H1 (cell line): ENCODE measurements around the gene HMGXB3. TPM values are rescaled to one million over a fixed set of nuclear protein-coding genes. Genes with fewer than 3 reads are reported as not detected.

Experiments used
- CTCF ChIA-PET: fragments of 300-600 bp; sonication (Branson Sonifier 250); formaldehyde crosslinking; loops from one replicate; lab custom pipeline; 2021; ENCODE audit not compliant: partially characterized antibody; lab: Charles Lee
- POLR2A ChIA-PET: fragments of 300-600 bp; sonication (Branson Sonifier 250); formaldehyde crosslinking; loops from one replicate; lab custom pipeline; 2021; ENCODE audit warnings: inconsistent platforms; ENCODE audit not compliant: partially characterized antibody; lab: Charles Lee
- DNase-seq, 2 experiments: peaks; one replicate each; pipeline versions ENCODE4 v3.0.0 to v3.0.0-alpha.2; 2010 to 2022; ENCODE audit warnings: low spot score in 2 of 2, low read depth in 1 of 2, mixed read lengths in 1 of 2
- FAIRE-seq: peaks from 2 replicates; lab custom pipeline; 2011; peaks lifted over from hg19 to GRCh38; lab: Jason Lieb, UNC
- H2AFZ ChIP-seq: 2 replicates; pipeline ENCODE4 v1.8.1; 2012; ENCODE audit warnings: low read length, inconsistent platforms
- H2AK5ac ChIP-seq: 2 replicates; pipeline ENCODE4 v1.6.1; 2013; ENCODE audit warnings: low read depth, low read length
- H2BK120ac ChIP-seq: replicated peaks from 2 replicates; pipeline ENCODE3; 2013; ENCODE audit warnings: low read depth, low read length, inconsistent platforms
- H2BK12ac ChIP-seq: 2 replicates; pipeline ENCODE4 v1.6.1; 2013; ENCODE audit warnings: low read depth, low read length
- H2BK15ac ChIP-seq: 2 replicates; pipeline ENCODE4 v1.6.1; 2013; ENCODE audit warnings: low read length
- H2BK20ac ChIP-seq: 2 replicates; pipeline ENCODE4 v1.6.1; 2013; ENCODE audit warnings: low read length
- H2BK5ac ChIP-seq: 2 replicates; pipeline ENCODE4 v1.6.1; 2013; ENCODE audit warnings: low read depth, low read length
- H3K14ac ChIP-seq: 2 replicates; pipeline ENCODE4 v1.6.1; 2013; ENCODE audit warnings: inconsistent platforms; ENCODE audit not compliant: insufficient read length
- H3K18ac ChIP-seq: 2 replicates; pipeline ENCODE4 v1.6.1; 2013; ENCODE audit warnings: low read length; ENCODE audit errors: extremely low read depth
- H3K23ac ChIP-seq: 2 replicates; pipeline ENCODE4 v1.6.1; 2013; ENCODE audit warnings: inconsistent platforms; ENCODE audit not compliant: insufficient read length
- H3K23me2 ChIP-seq: 2 replicates; pipeline ENCODE4 v1.6.1; 2013; ENCODE audit warnings: low read depth, low read length
- H3K27ac ChIP-seq: 2 replicates; pipeline ENCODE4 v1.6.1; 2011; ENCODE audit warnings: low read depth, low read length, inconsistent platforms
- H3K27me3 ChIP-seq, 4 experiments: replicated peaks in 1 of 4; 1 replicate in 1 of 4; 2 replicates in 3 of 4; pipeline versions ENCODE4 v1.6.1 to v1.8.1; 2011 to 2013; ENCODE audit warnings: low read length in 3 of 4, mild to moderate bottlenecking in 3 of 4, inconsistent platforms in 2 of 4, mixed read lengths in 2 of 4, moderate library complexity in 1 of 4; ENCODE audit not compliant: control insufficient read depth in 3 of 4, insufficient read depth in 3 of 4; ENCODE audit errors: extremely low read depth in 1 of 4
- H3K36me3 ChIP-seq, 4 experiments: 2 replicates each; pipeline versions ENCODE4 v1.6.1 to v1.8.1; 2011 to 2013; ENCODE audit warnings: mild to moderate bottlenecking in 4 of 4, low read length in 3 of 4, moderate library complexity in 2 of 4, control low read depth in 1 of 4, inconsistent platforms in 1 of 4; ENCODE audit not compliant: insufficient read depth in 4 of 4, control insufficient read depth in 2 of 4
- H3K4ac ChIP-seq: replicated peaks from 2 replicates; pipeline ENCODE3; 2013; ENCODE audit warnings: low read length, low read depth, mixed read lengths, inconsistent platforms; ENCODE audit not compliant: insufficient read length
- H3K4me1 ChIP-seq, 4 experiments: replicated peaks in 1 of 4; 1 replicate in 1 of 4; 2 replicates in 3 of 4; pipeline versions ENCODE4 v1.6.1 to v1.8.1; 2011 to 2013; ENCODE audit warnings: low read length in 3 of 4, inconsistent platforms in 2 of 4, mixed read lengths in 1 of 4; ENCODE audit not compliant: insufficient read depth in 4 of 4, control insufficient read depth in 3 of 4
- H3K4me2 ChIP-seq, 2 experiments: 2 replicates each; pipeline versions ENCODE4 v1.6.1 to v1.8.1; 2011 to 2013; ENCODE audit warnings: low read depth in 2 of 2, low read length in 2 of 2, control low read depth in 1 of 2, inconsistent platforms in 1 of 2, mild to moderate bottlenecking in 1 of 2; ENCODE audit not compliant: insufficient read depth in 1 of 2
- H3K4me3 ChIP-seq, 4 experiments: fragments of 200-600, 300-600 bp in 1 of 4; sonication (generic), shearing (Covaris generic), sonication (Bioruptor Twin) in 1 of 4; 2 replicates each; pipeline versions ENCODE4 v1.5.1 to v1.8.1; 2011 to 2016; ENCODE audit warnings: low read length in 4 of 4, low read depth in 3 of 4, control low read depth in 2 of 4, inconsistent platforms in 2 of 4, mild to moderate bottlenecking in 2 of 4, mixed read lengths in 1 of 4, moderate library complexity in 1 of 4; ENCODE audit not compliant: insufficient read depth in 2 of 4; ENCODE audit errors: extremely low read depth in 1 of 4
- H3K56ac ChIP-seq: replicated peaks from 2 replicates; pipeline ENCODE3; 2013; ENCODE audit warnings: low read depth, mild to moderate bottlenecking, mixed read lengths, low read length, inconsistent platforms; ENCODE audit not compliant: insufficient read length
- H3K79me1 ChIP-seq: 2 replicates; pipeline ENCODE4 v1.6.1; 2013; ENCODE audit warnings: low read depth, low read length, control low read depth
- H3K79me2 ChIP-seq, 2 experiments: 2 replicates each; pipeline versions ENCODE4 v1.6.1 to v1.8.1; 2012 to 2013; ENCODE audit warnings: low read length in 2 of 2, mild to moderate bottlenecking in 2 of 2, inconsistent platforms in 1 of 2; ENCODE audit not compliant: insufficient read depth in 2 of 2, control insufficient read depth in 1 of 2
- H3K9ac ChIP-seq, 4 experiments: replicated peaks in 1 of 4; 1 replicate in 1 of 4; 2 replicates in 3 of 4; pipeline versions ENCODE4 v1.6.1 to v1.8.1; 2011 to 2013; ENCODE audit warnings: low read depth in 3 of 4, low read length in 3 of 4, control low read depth in 2 of 4, mild to moderate bottlenecking in 2 of 4, moderate library complexity in 2 of 4, inconsistent platforms in 1 of 4; ENCODE audit errors: extremely low read depth in 1 of 4
- H3K9me3 ChIP-seq, 2 experiments: 2 replicates each; pipeline versions ENCODE4 v1.6.1 to v1.8.1; 2012 to 2013; ENCODE audit warnings: mild to moderate bottlenecking in 2 of 2, moderate library complexity in 2 of 2, control low read depth in 1 of 2, inconsistent platforms in 1 of 2, low read depth in 1 of 2, low read length in 1 of 2, mixed read lengths in 1 of 2; ENCODE audit not compliant: insufficient read depth in 2 of 2
- H4K20me1 ChIP-seq, 2 experiments: replicated peaks in 1 of 2; 2 replicates each; pipeline versions ENCODE3 to v1.8.1; 2011 to 2013; ENCODE audit warnings: inconsistent platforms in 2 of 2, low read length in 2 of 2, mild to moderate bottlenecking in 1 of 2; ENCODE audit not compliant: insufficient read depth in 2 of 2, control insufficient read depth in 1 of 2
- H4K5ac ChIP-seq: 2 replicates; pipeline ENCODE4 v1.6.1; 2013; ENCODE audit warnings: low read length, low read depth, mixed read lengths, inconsistent platforms; ENCODE audit not compliant: insufficient read length
- H4K8ac ChIP-seq: 2 replicates; pipeline ENCODE4 v1.8.0; 2013; ENCODE audit warnings: mild to moderate bottlenecking, moderate library complexity, low read length, inconsistent platforms; ENCODE audit not compliant: insufficient read depth; ENCODE audit errors: extremely low read depth
- H4K91ac ChIP-seq: replicated peaks from 2 replicates; pipeline ENCODE3; 2013; ENCODE audit warnings: low read length, mixed read lengths, inconsistent platforms; ENCODE audit not compliant: insufficient read length
- ASH2L ChIP-seq: fragments of 200-600, 300-600 bp; sonication (generic); IDR thresholded peaks from one replicate; pipeline ENCODE4 v1.7.1; 2017; ENCODE audit warnings: low read length
- BCL11A ChIP-seq, 2 experiments: IDR thresholded peaks; one replicate each; pipeline ENCODE4 v1.6.1; 2011; ENCODE audit warnings: low read depth in 2 of 2, low read length in 2 of 2, mild to moderate bottlenecking in 2 of 2
- CBX8 ChIP-seq: fragments of 300-800, 300-1000 bp; sonication (generic); IDR thresholded peaks from 2 replicates; pipeline ENCODE4 v1.7.1; 2016; ENCODE audit warnings: low read depth, low read length, borderline replicate concordance
- EGR1 ChIP-seq: IDR thresholded peaks from 2 replicates; pipeline ENCODE4 v1.6.1; 2011; ENCODE audit warnings: low read depth, low read length, borderline replicate concordance
- TAF7 ChIP-seq: optimal IDR thresholded peaks from 2 replicates; pipeline ENCODE3; 2011; ENCODE audit warnings: low read depth, mild to moderate bottlenecking, inconsistent platforms, low read length, moderate library complexity, borderline replicate concordance
- whole genome bisulfite sequencing, 2 experiments: shearing (Covaris generic) in 1 of 2; methylation state at CpG; one replicate each; pipeline versions ENCODE4 v1.1.6 to v1.1.7; 2013 to 2015; ENCODE audit warnings: low lambda C conversion rate in 2 of 2, mixed read lengths in 2 of 2, inconsistent platforms in 1 of 2, low coverage in 1 of 2, missing lambda C conversion rate in 1 of 2; ENCODE audit not compliant: insufficient replicate concordance in 2 of 2, insufficient coverage in 1 of 2, insufficient read length in 1 of 2; ENCODE audit errors: extremely low coverage in 1 of 2, missing lambda C conversion rate in 1 of 2; 5-methylcytosine and 5-hydroxymethylcytosine counted together
- polyA plus RNA-seq, 7 experiments: library from polyadenylated mRNA; depleted of rRNA in 3 of 7; stranded (reverse) in 5 of 7; unstranded in 2 of 7; fragments of >200 nt in 5 of 7; fragments of 200-250 nt in 2 of 7; gene quantifications; 1 replicate in 5 of 7; 2 replicates in 1 of 7; 4 replicates in 1 of 7; pipeline versions ENCODE4 v1.2.1 to v1.2.3, GENCODE V29; 2011 to 2013; ENCODE audit warnings: missing spikeins in 2 of 7, mixed read lengths in 2 of 7
- total RNA-seq: library from RNA; stranded (reverse); fragmentation: NEBNext Ultra II Directional; extraction: Animal tissue kit (Norgen Biotek cat#: 25700); gene quantifications from 2 replicates; pipeline ENCODE4 v1.2.1, GENCODE V29; 2021

HMGXB3 gene
- total and polyA plus RNA-seq, 2 of the 8 experiments (the other 6 are each of a cell fraction or from before 2014, with no cell fraction given) = 26.8 to 28.0 TPM

- POLR2A ChIA-PET = interaction anchor here (1.5 kb wide), 1 partner anchor 8 kb away, joined by 6 read pairs; no protein-coding TSS in a partner anchor
- no peak for DNase-seq
- H3K14ac ChIP-seq = no peak overlapping the region
These were observed 52.6 kb downstream of the HMGXB3 start for GRCh38 chr5:150052956-150053712.

More at GRCh38 chr5:150052956-150053712, 52.6 kb downstream of the HMGXB3 start:
- no peak overlapping the region for H3K9ac ChIP-seq
- no peak overlapping the region for H3K27ac ChIP-seq
- H2BK120ac ChIP-seq = no peak overlapping the region
- H2AK5ac ChIP-seq = no peak overlapping the region
- H3K79me1 ChIP-seq = no peaks in the 10 kb centered on the region
- no peaks in the 10 kb centered on the region for H3K23me2 ChIP-seq
- H3K36me3 ChIP-seq = peaks cover 23 to 50% (median 44%) of the 10 kb centered on the region in 4 experiments; a peak in 7 of 8 replicates
- TF ChIP-seq TAF7 (no peak), CBX8 (no peak), BCL11A (IDR thresholded peaks at IDR 0.05; ENCODE audit: low read depth in 2 of 2, low read length in 2 of 2) (no peak), ASH2L (no peak), EGR1 (no peak)
- H3K4ac ChIP-seq = no peak overlapping the region
- no peak overlapping the region for H2BK15ac ChIP-seq
- FAIRE-seq = no peak
- H4K5ac ChIP-seq = no peak overlapping the region
- 89% methylated on average over 9 of the region's 9 CpGs; no CpG with 5 or more reads in 1 of the 2 experiments for WGBS, 2 experiments
- no peak overlapping the region for H3K18ac ChIP-seq
- no peak overlapping the region for H3K4me3 ChIP-seq
- H3K56ac ChIP-seq = no peak overlapping the region
- H3K4me2 ChIP-seq = no peak overlapping the region
- H3K4me1 ChIP-seq = peaks cover 0 to 6% (median 1%) of the 10 kb centered on the region in 4 experiments; a peak in 3 of 7 replicates
- H3K23ac ChIP-seq = no peak overlapping the region
- H2BK5ac ChIP-seq = no peak overlapping the region
- H4K20me1 ChIP-seq = peaks cover 0 to 9% of the 10 kb centered on the region in 2 experiments
- no peaks in the 10 kb centered on the region for H3K9me3 ChIP-seq
- H4K91ac ChIP-seq = no peak overlapping the region
- H2BK12ac ChIP-seq = no peak overlapping the region
- CTCF ChIA-PET = interaction anchor here (1.2 to 1.3 kb wide), 3 partner anchors 62 to 165 kb away, joined by 4 read pairs; no protein-coding TSS in a partner anchor
- no peak overlapping the region for H2AFZ ChIP-seq
- no peaks in the 10 kb centered on the region; a peak in 2 of 7 replicates for H3K27me3 ChIP-seq
- no peaks in the 10 kb centered on the region for H3K79me2 ChIP-seq
- no peak overlapping the region for H4K8ac ChIP-seq
- H2BK20ac ChIP-seq = no peak overlapping the region
